AG04449 (cell line): ENCODE measurements around the gene GABARAPL2.

Experiments
- CTCF ChIA-PET: fragments of 350-600 bp; formaldehyde crosslinking; extraction: SDS; loops from one replicate; lab custom pipeline; 2021; ENCODE audit warnings: antibody characterized with exemption; lab: Yijun Ruan, JAX
- POLR2A ChIA-PET: fragments of 400-600, 350-600 bp; formaldehyde crosslinking; extraction: SDS; loops from one replicate; lab custom pipeline; 2020; ENCODE audit warnings: antibody characterized with exemption, inconsistent platforms; lab: Yijun Ruan, JAX
- DNase-seq: peaks from one replicate; pipeline ENCODE4 v3.0.0-alpha.2; 2010; ENCODE audit warnings: low read depth, low spot score
- H3K4me3 ChIP-seq: 2 replicates; pipeline ENCODE4 v1.5.1; 2011; ENCODE audit warnings: low read depth, mild to moderate bottlenecking, control low read depth, low read length
- TF ChIP-seq, protein P1 (sequence below): IDR thresholded peaks from one replicate; pipeline ENCODE4 v1.5.1; 2011; ENCODE audit warnings: mild to moderate bottlenecking, moderate library complexity, low read length, control low read depth, inconsistent platforms; ENCODE audit not compliant: insufficient read depth; ENCODE audit errors: missing control alignments

GABARAPL2 gene

DNA sequence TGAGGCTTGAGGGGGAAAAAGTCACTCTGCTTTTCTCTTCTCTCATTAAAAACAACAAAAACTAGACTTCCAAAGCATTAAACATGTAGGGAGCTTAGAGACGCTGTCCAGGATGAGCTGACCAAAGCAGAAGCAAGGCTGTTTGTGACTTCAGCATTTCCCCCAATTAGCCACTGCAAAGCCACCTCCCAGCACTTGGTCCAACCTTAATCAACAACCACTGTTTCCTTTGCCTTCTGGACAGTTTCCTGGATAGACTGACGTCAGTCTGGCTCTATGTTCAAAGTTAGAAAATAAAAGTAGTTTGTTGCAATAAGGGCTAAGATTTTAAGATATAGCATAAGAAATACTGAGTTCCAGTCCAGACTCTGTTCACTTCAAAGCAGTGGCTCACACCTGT is 13.2 kb upstream of the GABARAPL2 start:
- no peak for DNase-seq
- ChIA-PET CTCF (interaction anchor here (2.7 to 6.3 kb wide), 4 partner anchors 12 to 88 kb away, joined by 9 to 52 read pairs (median 20); partner anchors contain the start of gene TMEM170A), POLR2A (no interaction called here)
- TF ChIP-seq, protein P1, sequence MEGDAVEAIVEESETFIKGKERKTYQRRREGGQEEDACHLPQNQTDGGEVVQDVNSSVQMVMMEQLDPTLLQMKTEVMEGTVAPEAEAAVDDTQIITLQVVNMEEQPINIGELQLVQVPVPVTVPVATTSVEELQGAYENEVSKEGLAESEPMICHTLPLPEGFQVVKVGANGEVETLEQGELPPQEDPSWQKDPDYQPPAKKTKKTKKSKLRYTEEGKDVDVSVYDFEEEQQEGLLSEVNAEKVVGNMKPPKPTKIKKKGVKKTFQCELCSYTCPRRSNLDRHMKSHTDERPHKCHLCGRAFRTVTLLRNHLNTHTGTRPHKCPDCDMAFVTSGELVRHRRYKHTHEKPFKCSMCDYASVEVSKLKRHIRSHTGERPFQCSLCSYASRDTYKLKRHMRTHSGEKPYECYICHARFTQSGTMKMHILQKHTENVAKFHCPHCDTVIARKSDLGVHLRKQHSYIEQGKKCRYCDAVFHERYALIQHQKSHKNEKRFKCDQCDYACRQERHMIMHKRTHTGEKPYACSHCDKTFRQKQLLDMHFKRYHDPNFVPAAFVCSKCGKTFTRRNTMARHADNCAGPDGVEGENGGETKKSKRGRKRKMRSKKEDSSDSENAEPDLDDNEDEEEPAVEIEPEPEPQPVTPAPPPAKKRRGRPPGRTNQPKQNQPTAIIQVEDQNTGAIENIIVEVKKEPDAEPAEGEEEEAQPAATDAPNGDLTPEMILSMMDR: no peak
- no peak overlapping the region for H3K4me3 ChIP-seq

DNA sequence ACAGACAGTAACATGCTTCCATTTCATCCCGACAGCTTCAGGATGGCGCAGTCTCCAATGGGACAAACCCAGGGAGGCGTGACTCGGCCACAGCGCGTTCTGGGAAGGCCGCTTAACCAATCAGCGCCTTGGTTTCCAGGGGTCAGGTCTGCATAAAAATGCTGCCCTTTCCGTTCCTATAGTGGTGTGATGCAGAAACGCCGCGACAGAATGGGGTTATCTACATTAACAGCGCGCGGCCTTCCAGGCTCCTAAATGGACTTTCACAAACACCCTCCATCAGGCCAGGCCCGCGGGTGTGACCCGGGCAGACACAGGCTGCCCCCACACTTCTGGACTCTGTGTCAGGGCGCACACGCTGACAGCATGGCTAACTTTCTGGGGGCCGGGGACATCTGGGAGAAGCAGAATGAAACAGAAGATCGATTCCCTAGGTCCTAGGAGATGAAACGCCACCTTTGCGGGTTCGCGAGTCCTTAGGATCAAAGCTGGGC is 10.9 kb upstream of the GABARAPL2 start:
- ChIA-PET POLR2A (interaction anchor here (0.7 kb wide), 1 partner anchor 93 kb away, joined by 3 read pairs; the partner anchor contains the start of genes KARS1 and TERF2IP), CTCF (interaction anchor here (0.9 to 6.3 kb wide), 9 partner anchors 10 to 356 kb away, joined by 3 to 52 read pairs (median 5); partner anchors contain the start of genes GABARAPL2 and TMEM170A)

DNA sequence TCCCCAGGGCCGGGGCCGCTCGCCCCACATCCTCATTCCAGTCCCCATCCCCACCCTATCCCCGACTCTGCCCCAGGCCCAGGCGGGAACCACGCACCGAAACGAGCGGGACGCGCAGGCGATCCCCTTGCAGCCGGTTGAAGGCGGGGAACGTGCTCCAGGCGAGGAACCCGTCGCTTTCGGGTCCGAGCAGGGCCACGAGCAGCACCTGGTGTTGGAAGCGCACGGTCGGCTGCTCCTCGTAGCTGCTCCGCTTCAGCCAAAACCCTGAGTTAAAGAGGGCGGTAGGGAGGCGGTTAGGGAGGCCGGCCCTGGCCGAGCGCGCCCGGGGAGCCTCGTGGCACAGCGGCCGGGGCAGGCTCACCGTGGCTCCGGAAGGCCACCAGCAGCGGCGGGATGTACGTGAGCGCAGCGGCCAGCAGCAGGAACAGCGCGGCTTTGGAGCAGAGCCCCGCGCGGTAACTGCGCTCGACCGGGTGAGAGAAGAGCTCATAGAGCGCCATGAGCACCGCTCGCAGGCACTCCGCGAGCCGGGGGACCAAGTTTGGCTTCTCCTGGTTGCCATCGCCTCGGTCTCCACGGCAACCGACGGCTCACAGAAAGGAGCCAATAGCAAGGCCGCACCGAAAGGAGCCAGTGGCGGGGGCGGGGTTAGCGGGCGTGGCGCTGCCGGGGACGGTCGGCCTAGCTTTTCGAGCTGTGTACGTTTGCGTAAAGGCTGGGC is 10.3 kb upstream of the GABARAPL2 start, which contains the start of gene TMEM231:
TMEM231 (minus strand) TSS at position 546 of the 724 bp plus-strand sequence; CDS start at position 503, 43 bp downstream.
- TF ChIP-seq, protein P1: peak; percentile 3
- H3K4me3 ChIP-seq: peak within 1 kb of the TSS; percentile 73
- CTCF ChIA-PET: interaction anchor here (0.9 to 5.6 kb wide), 6 partner anchors 10 to 357 kb away, joined by 3 to 28 read pairs (median 4); partner anchors contain the start of genes GABARAPL2 and TMEM170A
- DNase-seq: peak; percentile 29
- POLR2A ChIA-PET: interaction anchor here (1.0 kb wide), 1 partner anchor 39 kb away, joined by 3 read pairs; no protein-coding TSS in a partner anchor

More for the DNA sequence above, 10.9 kb upstream of the GABARAPL2 start:
- TF ChIP-seq, protein P1: no peak
- peak; percentile 47 for DNase-seq
- peak overlapping the region; percentile 73 for H3K4me3 ChIP-seq

DNA sequence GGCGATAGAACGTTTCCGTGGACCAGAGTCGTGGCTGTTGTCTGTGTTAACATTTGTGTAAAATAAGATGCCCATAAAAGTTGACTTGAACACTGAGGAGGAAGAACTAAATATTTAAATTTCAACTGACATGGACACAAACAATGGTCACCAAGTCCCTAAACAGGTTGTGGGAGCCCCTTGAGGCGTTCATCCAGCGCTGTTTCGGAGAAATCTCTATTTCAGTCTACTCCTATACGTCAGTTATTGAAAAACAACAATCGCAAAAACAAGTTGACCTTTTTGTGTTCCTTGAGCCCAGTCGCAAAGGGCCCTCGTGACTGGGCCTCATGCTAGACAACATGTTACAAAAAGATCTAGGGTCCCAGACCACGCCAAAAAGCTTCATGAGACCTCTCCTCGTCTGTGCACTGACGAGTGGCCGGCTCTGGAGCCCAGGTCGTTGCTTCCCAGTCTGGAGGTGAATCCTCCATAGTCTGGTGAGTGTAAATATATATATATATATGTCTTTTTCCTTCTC is 9.7 kb upstream of the GABARAPL2 start:
- ChIA-PET POLR2A (interaction anchor here (1.0 kb wide), 1 partner anchor 40 kb away, joined by 3 read pairs; no protein-coding TSS in a partner anchor), CTCF (interaction anchor here (0.9 to 5.6 kb wide), 6 partner anchors 9 to 357 kb away, joined by 3 to 28 read pairs (median 4); partner anchors contain the start of genes GABARAPL2 and TMEM170A)
- TF ChIP-seq, protein P1: no peak
- no peak for DNase-seq
- H3K4me3 ChIP-seq: peak overlapping the region; percentile 73

DNA sequence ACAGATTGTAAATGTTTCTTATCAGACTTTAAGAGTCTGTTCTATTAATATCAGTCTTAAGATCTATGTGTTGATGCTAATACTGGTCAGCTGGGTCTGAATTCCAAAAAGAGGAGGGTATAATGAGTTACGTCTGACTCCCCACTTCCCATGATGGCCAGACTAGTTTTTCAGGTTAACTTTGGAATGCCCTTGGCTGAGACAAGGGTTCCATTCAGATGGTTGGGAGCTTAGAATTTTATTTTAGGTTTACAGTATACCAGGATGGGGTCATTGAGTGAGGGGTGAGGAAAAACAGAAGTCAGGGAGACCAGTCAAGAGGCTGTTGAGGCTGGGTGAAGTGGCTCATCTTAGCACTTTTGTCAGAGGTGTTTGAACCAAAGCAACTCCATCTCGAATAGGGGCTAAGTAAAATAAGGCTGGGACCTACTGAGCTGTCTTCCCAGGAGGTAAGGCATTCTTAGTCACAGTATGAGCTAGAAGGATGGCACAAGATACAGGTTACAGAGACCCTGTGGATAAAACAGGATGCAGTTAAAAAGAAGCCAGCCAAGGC is 7.3 kb upstream of the GABARAPL2 start:
- POLR2A ChIA-PET: no interaction called here

More for the DNA sequence above, 7.3 kb upstream of the GABARAPL2 start:
- CTCF ChIA-PET: interaction anchor here (0.8 to 5.6 kb wide), 2 partner anchors 42 to 93 kb away, joined by 3 to 28 read pairs; partner anchors contain the start of gene TMEM170A
- no peak for DNase-seq
- TF ChIP-seq, protein P1: no peak
- H3K4me3 ChIP-seq: no peak overlapping the region
